Cardiac fibroblast (primary cell): ENCODE results near the gene FXYD2.
"Not testable (repeated sequence)": the region's sequence is repeated elsewhere in the genome, so short reads cannot be mapped to it uniquely, and the experiment has no call there.

Experiments
- DNase-seq, 2 donors: peaks; one replicate each; pipeline versions ENCODE4 v3.0.0 to v3.0.0-alpha.2; 2010; ENCODE audit warnings: low read depth in 2 of 2
- H3K4me3 ChIP-seq, 2 donors: replicated peaks in 1 of 2; 1 replicate in 1 of 2; 2 replicates in 1 of 2; pipeline ENCODE4 v1.5.1; 2011; ENCODE audit warnings: low read depth in 2 of 2, low read length in 2 of 2, mild to moderate bottlenecking in 2 of 2, moderate library complexity in 1 of 2
- TF ChIP-seq, protein P1 (sequence below): IDR thresholded peaks from one replicate; pipeline ENCODE4 v1.5.1; 2011; ENCODE audit warnings: low read depth, mild to moderate bottlenecking, low read length, inconsistent platforms

Gene FXYD2

DNA sequence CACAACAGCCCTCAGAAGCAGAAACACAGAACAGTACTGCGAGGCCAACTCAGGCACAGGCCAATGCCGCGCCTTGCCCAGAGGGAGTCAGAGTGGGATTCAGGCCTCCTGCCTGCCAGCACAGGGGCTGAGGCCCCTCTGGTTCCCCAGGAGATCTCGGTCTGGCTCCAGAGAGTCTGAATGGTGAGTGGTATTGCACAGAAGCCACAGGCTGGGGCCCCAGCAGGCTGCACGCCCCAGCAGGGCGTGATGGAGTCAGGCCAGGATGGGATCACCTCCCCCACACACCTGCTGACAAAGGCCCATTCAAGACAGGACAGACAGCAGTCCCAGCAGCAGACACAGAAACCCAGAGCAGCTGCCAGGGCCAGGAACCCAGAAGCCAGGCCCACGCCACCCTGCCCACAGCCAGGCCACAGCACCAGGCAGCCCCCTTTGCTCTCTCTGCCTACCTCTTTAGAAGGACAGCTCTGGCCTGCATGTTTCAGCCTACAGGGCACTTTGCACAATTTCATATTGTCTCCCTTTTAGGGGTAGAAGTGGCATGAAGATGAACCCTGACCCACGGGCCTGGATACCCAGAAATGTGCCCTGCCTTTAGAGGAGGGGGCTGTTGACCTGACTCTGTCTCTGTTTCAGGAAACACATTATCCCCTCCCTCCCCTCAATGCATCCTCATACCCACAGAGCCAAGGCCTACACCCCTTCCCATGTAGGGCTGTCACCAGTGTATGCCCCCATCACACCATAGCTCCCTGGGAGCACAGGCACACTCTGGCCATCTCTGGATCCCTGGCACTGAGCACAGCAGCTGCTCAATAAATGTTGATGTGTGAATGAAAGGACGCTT, 45.8 kb upstream of the FXYD2 start:
- TF ChIP-seq, protein P1, sequence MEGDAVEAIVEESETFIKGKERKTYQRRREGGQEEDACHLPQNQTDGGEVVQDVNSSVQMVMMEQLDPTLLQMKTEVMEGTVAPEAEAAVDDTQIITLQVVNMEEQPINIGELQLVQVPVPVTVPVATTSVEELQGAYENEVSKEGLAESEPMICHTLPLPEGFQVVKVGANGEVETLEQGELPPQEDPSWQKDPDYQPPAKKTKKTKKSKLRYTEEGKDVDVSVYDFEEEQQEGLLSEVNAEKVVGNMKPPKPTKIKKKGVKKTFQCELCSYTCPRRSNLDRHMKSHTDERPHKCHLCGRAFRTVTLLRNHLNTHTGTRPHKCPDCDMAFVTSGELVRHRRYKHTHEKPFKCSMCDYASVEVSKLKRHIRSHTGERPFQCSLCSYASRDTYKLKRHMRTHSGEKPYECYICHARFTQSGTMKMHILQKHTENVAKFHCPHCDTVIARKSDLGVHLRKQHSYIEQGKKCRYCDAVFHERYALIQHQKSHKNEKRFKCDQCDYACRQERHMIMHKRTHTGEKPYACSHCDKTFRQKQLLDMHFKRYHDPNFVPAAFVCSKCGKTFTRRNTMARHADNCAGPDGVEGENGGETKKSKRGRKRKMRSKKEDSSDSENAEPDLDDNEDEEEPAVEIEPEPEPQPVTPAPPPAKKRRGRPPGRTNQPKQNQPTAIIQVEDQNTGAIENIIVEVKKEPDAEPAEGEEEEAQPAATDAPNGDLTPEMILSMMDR = no peak
- H3K4me3 ChIP-seq = no peak overlapping the region
- DNase-seq = no peak

DNA sequence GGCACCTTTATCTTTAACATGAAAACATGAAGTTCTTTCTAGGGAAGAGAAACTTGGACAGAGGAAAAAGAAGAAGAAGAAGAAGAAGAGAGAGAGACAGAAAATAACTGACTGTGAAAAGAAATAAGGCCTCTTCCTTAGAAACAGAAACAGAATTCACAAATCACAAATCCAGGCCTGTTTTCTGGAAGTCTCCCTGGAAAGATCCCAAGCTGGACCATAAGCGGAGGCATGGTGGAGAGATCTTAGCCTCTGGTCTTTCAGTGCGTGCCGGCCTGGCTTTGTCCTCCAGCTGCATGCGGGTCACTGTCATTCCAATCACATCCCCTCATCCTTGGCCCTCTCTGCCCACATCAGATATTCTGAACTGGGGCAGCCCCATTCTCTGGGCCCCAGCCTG, 45.1 kb upstream of the FXYD2 start:
- DNase-seq = no peak
- TF ChIP-seq, protein P1 = no peak
- no peak overlapping the region for H3K4me3 ChIP-seq

DNA sequence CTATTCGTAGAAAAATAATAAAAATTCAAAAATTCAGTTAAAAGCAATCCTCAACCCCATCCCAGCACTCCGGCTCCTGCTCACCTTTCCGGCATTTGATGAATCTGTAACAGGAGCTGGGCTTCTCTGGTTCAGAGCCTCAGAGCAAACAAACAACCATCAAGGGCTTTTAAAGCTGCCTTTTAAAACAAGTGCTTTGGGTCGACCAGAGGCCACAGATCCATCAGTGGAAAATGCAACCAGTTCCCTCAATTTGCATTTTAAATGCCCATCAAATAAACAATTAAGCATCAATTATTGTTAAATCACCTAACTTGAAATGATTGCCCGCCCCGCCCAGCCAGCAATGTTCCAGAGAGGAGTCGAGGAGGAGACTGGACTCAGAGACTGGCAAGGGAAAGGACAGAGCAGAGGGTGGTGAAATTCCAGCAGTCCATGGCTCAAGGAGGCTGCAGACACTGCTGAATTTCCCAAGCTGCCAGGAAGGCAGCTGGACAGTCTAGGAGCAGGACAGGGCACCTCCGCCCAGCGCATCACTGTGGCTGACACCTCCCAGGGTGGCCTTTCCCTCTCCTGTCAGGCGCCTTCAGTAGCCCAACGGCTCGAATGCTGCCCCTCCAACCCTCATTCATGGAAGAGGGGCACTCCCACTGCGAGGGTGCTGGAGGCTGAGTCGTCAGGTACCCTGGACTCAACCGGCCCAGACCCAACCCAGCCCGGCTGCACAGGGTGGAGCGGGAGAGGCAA, 44.4 kb upstream of the FXYD2 start:
- TF ChIP-seq, protein P1 = no peak
- no peak for DNase-seq

DNA sequence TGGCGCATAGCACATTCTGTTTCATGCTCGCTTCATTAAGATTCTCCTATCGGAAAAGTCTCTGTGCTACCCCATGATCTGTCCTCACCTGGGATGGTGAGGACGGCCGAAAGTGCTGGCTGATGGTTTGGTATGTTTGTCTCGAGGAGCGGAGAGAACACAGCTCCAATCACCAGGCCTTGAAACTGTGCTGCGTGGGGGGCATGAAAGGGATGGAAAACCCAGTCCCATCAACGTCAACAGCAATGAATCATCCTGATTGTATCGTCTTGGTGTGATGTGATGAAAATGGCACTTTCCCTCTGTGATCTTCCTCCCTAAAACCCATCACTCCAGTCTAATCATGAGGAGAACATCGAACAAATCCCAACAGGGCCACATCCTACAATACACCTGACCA, 43.5 kb upstream of the FXYD2 start:
- DNase-seq = no peak
- TF ChIP-seq, protein P1 = no peak
- no peak overlapping the region for H3K4me3 ChIP-seq

More for the DNA sequence above, 44.4 kb upstream of the FXYD2 start:
- H3K4me3 ChIP-seq = no peak overlapping the region

DNA sequence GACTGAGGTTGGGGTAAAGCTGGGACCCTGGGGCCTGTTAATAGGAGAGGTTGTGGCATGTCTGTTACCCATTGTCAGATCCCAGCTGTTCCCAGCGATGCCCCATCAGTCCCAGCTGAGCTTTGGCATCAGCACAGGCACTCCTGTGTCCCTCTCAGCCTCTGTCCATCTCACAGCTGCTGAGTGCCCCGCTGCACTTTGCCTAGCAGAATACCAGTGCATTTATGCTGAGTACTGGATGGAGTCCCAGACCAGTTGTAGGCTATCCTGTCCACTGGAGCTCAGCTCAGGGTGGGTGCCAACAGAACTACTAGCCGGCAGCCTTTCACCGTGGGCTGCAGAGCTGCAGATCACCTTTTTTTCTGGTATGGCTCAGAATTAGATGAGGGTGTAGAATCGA, 42.0 kb upstream of the FXYD2 start:
- DNase-seq = no peak

DNA sequence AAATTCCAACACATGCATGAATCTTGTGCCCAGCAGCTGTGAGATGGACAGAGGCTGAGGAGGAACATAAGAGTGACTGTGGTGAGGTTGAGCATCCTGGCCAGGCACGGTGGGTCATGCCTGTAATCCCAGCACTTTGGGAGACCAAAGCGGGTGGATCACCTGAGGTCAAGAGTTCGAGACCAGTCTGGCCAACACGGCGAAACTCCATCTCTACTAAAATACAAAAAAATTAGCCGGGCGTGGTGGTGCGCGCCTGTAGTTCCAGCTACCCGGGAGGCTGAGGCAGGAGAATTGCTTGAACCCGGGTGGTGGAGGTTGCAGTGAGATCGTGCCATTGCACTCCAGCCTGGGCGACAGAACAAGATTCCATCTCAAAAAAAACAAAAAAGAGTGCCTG, 41.0 kb upstream of the FXYD2 start:
- not testable (repeated sequence) for DNase-seq

More for the DNA sequence above, 42.0 kb upstream of the FXYD2 start:
- TF ChIP-seq, protein P1 = no peak
- H3K4me3 ChIP-seq = no peak overlapping the region

DNA sequence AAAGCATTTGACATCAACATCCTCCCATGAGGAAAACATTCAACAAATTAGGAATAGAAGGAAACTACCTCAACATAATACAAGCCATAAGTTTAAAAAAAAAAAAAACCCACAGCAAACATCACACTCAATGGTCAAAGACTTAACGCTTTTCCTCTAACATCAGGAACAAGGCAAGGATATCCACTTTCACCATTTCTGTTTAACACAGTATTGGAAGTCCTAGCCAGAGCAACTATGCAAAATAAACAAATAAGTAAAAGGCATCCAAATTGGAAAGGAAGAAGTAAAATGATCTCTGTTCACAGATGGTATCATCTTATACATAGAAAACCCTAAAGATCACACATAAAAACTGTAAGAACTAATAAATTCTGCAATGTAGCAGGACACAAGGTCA, 38.8 kb upstream of the FXYD2 start:
- TF ChIP-seq, protein P1 = no peak
- no peak overlapping the region for H3K4me3 ChIP-seq
- DNase-seq = no peak

More for the DNA sequence above, 41.0 kb upstream of the FXYD2 start:
- H3K4me3 ChIP-seq = not testable (repeated sequence)
